Suprapubic skin (tissue), 4 donors: ENCODE data around the gene MAP3K6.

ENCODE experiments used
- EP300 ChIP-seq: sonication (generic); formaldehyde crosslinking; IDR thresholded peaks from one replicate; pipeline ENCODE4 v1.6.1; 2017; ENCODE audit warnings: antibody characterized with exemption
- POLR2A ChIP-seq, 2 donors: fragments of 450-650 bp; IDR thresholded peaks; one replicate each; pipeline ENCODE4 v1.6.1; 2017; ENCODE audit warnings: antibody characterized with exemption in 2 of 2, mild to moderate bottlenecking in 2 of 2, moderate library complexity in 2 of 2
- POLR2AphosphoS5 ChIP-seq, 3 donors: sonication (generic); formaldehyde crosslinking; IDR thresholded peaks; one replicate each; pipeline ENCODE4 v1.6.1; 2017; ENCODE audit warnings: antibody characterized with exemption in 3 of 3
- TF ChIP-seq, protein P1 (sequence below), 2 donors: fragments of 200-600 bp in 1 of 2; fragments of 450-650 bp in 1 of 2; sonication (generic) in 1 of 2; IDR thresholded peaks; one replicate each; pipeline ENCODE4 v1.5.1; 2016 to 2019; ENCODE audit warnings: antibody characterized with exemption in 2 of 2, mild to moderate bottlenecking in 1 of 2, moderate library complexity in 1 of 2

DNA sequence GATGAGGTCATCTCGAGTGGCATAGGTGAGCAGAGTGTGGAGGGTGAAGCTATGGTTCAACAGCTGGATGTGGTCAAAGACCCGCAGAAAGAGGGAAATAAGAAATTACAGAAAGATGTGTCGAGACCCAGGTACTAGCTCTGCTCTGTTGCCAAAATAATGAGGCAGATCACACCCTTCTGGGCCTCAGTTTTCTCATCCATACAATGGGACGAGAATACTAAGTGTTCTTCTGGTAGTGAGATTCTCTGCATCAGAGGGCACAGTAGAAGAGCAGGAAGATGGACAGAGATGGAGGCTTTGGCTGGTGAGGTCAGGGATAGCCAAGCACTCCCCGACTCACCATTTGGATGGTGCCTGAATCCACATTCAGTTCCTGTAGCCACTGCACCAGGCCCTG is 11.1 kb downstream of the MAP3K6 start:
- TF ChIP-seq, protein P1, sequence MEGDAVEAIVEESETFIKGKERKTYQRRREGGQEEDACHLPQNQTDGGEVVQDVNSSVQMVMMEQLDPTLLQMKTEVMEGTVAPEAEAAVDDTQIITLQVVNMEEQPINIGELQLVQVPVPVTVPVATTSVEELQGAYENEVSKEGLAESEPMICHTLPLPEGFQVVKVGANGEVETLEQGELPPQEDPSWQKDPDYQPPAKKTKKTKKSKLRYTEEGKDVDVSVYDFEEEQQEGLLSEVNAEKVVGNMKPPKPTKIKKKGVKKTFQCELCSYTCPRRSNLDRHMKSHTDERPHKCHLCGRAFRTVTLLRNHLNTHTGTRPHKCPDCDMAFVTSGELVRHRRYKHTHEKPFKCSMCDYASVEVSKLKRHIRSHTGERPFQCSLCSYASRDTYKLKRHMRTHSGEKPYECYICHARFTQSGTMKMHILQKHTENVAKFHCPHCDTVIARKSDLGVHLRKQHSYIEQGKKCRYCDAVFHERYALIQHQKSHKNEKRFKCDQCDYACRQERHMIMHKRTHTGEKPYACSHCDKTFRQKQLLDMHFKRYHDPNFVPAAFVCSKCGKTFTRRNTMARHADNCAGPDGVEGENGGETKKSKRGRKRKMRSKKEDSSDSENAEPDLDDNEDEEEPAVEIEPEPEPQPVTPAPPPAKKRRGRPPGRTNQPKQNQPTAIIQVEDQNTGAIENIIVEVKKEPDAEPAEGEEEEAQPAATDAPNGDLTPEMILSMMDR (IDR thresholded peaks at IDR 0.05): no peak
- TF ChIP-seq POLR2A (IDR thresholded peaks at IDR 0.05) (no peak), POLR2AphosphoS5 (IDR thresholded peaks at IDR 0.05) (no peak), EP300 (no peak)
